Measurements from ENCODE around the gene IL6ST. TPM values are rescaled to one million over a fixed set of nuclear protein-coding genes. Genes with fewer than 3 reads are reported as not detected.
A peak's percentile ranks its signal among the peaks of the same experiment; 100 is the strongest.
"Not testable (repeated sequence)": the region's sequence is repeated elsewhere in the genome, so short reads cannot be mapped to it uniquely, and the experiment has no call there.

The IL6ST gene
- total and polyA plus RNA-seq, 4 donors: 51.3 to 438 (median 109) TPM

DNA sequence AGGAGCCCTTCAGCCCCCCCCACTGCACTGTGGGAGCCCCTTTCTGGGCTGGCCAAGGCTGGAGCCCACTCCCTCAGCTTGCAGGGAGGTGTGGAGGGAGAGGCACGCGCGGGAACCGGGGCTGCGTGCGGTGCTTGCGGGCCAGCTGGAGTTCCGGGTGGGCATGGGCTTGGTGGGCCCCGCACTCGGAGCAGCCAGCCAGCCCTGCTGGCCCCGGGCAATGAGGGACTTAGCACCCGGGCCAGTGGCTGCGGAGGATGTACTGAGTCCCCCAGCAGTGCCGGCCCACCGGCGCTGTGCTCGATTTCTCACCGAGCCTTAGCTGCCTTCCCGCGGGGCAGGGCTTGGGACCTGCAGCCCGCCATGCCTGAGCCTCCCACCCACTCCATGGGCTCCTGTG is 40.6 kb upstream of the IL6ST start:
- 97% methylated on average over 20 of the region's 21 CpGs for WGBS

DNA sequence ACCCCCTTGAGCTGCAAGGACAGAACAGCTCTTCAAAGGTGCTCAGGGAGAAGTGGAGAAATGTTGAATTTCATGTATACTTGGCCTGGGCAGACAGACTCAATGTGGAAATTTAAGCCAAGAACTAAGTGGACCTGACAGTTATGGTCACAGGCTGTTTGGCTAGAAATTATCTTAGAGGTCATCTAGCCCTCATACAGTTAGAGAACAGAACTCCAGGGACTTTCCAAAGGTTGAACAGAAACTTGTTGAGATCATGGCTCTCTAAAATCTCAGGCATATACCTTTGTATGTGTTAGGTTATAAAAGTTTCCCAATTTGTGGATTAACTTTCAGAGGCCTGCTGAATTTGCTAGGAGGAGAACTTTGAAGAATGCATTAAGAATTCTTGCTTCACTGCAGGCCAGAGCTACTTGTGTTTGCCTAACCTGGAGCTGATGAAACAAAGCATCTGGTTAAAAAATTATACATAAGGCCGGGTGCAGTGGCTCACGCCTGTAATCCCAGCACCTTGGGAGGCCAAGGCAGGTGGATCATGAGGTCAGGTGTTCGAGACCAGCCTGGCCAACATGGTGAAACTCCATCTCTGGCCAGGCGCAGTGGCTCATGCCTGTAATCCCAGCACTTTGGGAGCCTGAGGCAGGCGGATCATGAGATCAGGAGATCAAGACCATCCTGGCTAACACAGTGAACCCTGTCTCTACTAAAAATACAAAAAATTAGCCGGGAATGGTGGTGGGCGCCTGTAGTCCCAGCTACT is 35.3 kb upstream of the IL6ST start:
- Histone ChIP-seq H3K27ac (ENCODE audit: low read depth in 1 of 2, low read length in 2 of 2) (peak overlapping the region; percentile 21 to 64), H3K4me1 (ENCODE audit: control insufficient read depth in 4 of 4, insufficient read depth in 4 of 4, low read length in 3 of 4) (peaks cover 3 to 19% (median 10%) of the 10 kb centered on the region in 4 donors)
- H3K36me3 ChIP-seq (ENCODE audit: control insufficient read depth in 4 of 4, insufficient read depth in 3 of 4, low read depth in 1 of 4, low read length in 3 of 4); H3K4me3 ChIP-seq (ENCODE audit: low read depth in 1 of 3, low read length in 3 of 3); DNase-seq (ENCODE audit: low spot score); H3K27me3 ChIP-seq (ENCODE audit: control insufficient read depth in 4 of 4, insufficient read depth in 4 of 4, low read length in 3 of 4); H3K9ac ChIP-seq (ENCODE audit: low read depth in 1 of 2, low read length in 2 of 2); H3K9me3 ChIP-seq (ENCODE audit: control insufficient read depth in 4 of 4, low read length in 3 of 4): not testable (repeated sequence)
- TF ChIP-seq RXRA (IDR thresholded peaks at IDR 0.05): peak; percentile 21 to 29
- TF ChIP-seq HNF4A (conservative IDR thresholded peaks at IDR 0.05): peak; percentile 43 to 45
- TF ChIP-seq RAD21 (IDR thresholded peaks at IDR 0.05): peak in 1 of 2 donors; percentile 7
- peak; percentile 30 for TF ChIP-seq YY1 (IDR thresholded peaks at IDR 0.05)
- 75% methylated on average over 7 of the region's 7 CpGs for WGBS

More for the DNA sequence above, 40.6 kb upstream of the IL6ST start:
- not testable (repeated sequence) for H3K36me3 ChIP-seq (ENCODE audit: control insufficient read depth in 4 of 4, insufficient read depth in 3 of 4, low read depth in 1 of 4, low read length in 3 of 4); DNase-seq (ENCODE audit: low spot score); H3K9ac ChIP-seq (ENCODE audit: low read depth in 1 of 2, low read length in 2 of 2); H3K27me3 ChIP-seq (ENCODE audit: control insufficient read depth in 4 of 4, insufficient read depth in 4 of 4, low read length in 3 of 4); H3K27ac ChIP-seq (ENCODE audit: low read depth in 1 of 2, low read length in 2 of 2); H3K4me1 ChIP-seq (ENCODE audit: control insufficient read depth in 4 of 4, insufficient read depth in 4 of 4, low read length in 3 of 4); H3K9me3 ChIP-seq (ENCODE audit: control insufficient read depth in 4 of 4, low read length in 3 of 4); H3K4me3 ChIP-seq (ENCODE audit: low read depth in 1 of 3, low read length in 3 of 3)

DNA sequence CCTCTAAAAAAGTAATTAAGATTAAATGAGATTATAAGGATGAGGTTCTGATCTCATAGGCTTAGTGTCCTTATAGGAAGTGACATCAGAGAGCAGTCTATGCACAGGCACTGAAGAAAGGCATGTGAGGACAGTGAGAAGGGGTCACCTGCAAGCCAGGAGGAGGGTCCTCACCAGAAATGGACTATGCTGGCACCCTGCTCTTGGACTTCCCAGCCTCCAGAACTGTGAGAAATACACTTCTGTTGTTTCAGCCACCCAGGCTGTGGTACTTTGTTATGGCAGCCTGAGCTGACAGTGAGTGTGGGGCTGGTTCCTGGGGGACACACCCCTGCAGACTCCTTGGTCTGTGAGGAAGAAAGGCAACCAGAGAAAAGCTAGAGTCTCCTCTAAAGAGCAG is 34.7 kb upstream of the IL6ST start:
- Histone ChIP-seq H3K9me3 (ENCODE audit: control insufficient read depth in 4 of 4, low read length in 3 of 4) (no peaks in the 10 kb centered on the region), H3K9ac (ENCODE audit: low read depth in 1 of 2, low read length in 2 of 2) (no peak overlapping the region), H3K27me3 (ENCODE audit: control insufficient read depth in 4 of 4, insufficient read depth in 4 of 4, low read length in 3 of 4) (no peaks in the 10 kb centered on the region), H3K27ac (ENCODE audit: low read depth in 1 of 2, low read length in 2 of 2) (peak overlapping the region; percentile 21 to 59), H3K4me1 (ENCODE audit: control insufficient read depth in 4 of 4, insufficient read depth in 4 of 4, low read length in 3 of 4) (peaks cover 3 to 25% (median 13%) of the 10 kb centered on the region in 4 donors), H3K4me3 (ENCODE audit: low read depth in 1 of 3, low read length in 3 of 3) (no peak overlapping the region), H3K36me3 (ENCODE audit: control insufficient read depth in 4 of 4, insufficient read depth in 3 of 4, low read depth in 1 of 4, low read length in 3 of 4) (no peaks in the 10 kb centered on the region)
- TF ChIP-seq RXRA (IDR thresholded peaks at IDR 0.05) (no peak), SP1 (IDR thresholded peaks at IDR 0.05) (no peak), GABPA (IDR thresholded peaks at IDR 0.05 in 1 of 2, conservative IDR thresholded peaks at IDR 0.05 in 1 of 2) (no peak), TAF1 (conservative IDR thresholded peaks at IDR 0.05) (no peak), HNF4G (IDR thresholded peaks at IDR 0.05) (no peak), FOXA2 (IDR thresholded peaks at IDR 0.05) (no peak), HNF4A (conservative IDR thresholded peaks at IDR 0.05) (no peak), FOXA1 (IDR thresholded peaks at IDR 0.05) (no peak), NR2F2 (IDR thresholded peaks at IDR 0.05) (no peak), RAD21 (IDR thresholded peaks at IDR 0.05) (no peak), YY1 (IDR thresholded peaks at IDR 0.05) (no peak), JUND (IDR thresholded peaks at IDR 0.05) (no peak)
- TF ChIP-seq, protein P1, sequence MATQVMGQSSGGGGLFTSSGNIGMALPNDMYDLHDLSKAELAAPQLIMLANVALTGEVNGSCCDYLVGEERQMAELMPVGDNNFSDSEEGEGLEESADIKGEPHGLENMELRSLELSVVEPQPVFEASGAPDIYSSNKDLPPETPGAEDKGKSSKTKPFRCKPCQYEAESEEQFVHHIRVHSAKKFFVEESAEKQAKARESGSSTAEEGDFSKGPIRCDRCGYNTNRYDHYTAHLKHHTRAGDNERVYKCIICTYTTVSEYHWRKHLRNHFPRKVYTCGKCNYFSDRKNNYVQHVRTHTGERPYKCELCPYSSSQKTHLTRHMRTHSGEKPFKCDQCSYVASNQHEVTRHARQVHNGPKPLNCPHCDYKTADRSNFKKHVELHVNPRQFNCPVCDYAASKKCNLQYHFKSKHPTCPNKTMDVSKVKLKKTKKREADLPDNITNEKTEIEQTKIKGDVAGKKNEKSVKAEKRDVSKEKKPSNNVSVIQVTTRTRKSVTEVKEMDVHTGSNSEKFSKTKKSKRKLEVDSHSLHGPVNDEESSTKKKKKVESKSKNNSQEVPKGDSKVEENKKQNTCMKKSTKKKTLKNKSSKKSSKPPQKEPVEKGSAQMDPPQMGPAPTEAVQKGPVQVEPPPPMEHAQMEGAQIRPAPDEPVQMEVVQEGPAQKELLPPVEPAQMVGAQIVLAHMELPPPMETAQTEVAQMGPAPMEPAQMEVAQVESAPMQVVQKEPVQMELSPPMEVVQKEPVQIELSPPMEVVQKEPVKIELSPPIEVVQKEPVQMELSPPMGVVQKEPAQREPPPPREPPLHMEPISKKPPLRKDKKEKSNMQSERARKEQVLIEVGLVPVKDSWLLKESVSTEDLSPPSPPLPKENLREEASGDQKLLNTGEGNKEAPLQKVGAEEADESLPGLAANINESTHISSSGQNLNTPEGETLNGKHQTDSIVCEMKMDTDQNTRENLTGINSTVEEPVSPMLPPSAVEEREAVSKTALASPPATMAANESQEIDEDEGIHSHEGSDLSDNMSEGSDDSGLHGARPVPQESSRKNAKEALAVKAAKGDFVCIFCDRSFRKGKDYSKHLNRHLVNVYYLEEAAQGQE (IDR thresholded peaks at IDR 0.05): no peak
- TF ChIP-seq, protein P2, sequence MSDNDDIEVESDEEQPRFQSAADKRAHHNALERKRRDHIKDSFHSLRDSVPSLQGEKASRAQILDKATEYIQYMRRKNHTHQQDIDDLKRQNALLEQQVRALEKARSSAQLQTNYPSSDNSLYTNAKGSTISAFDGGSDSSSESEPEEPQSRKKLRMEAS (IDR thresholded peaks at IDR 0.05): no peak
- TF ChIP-seq, protein P3, sequence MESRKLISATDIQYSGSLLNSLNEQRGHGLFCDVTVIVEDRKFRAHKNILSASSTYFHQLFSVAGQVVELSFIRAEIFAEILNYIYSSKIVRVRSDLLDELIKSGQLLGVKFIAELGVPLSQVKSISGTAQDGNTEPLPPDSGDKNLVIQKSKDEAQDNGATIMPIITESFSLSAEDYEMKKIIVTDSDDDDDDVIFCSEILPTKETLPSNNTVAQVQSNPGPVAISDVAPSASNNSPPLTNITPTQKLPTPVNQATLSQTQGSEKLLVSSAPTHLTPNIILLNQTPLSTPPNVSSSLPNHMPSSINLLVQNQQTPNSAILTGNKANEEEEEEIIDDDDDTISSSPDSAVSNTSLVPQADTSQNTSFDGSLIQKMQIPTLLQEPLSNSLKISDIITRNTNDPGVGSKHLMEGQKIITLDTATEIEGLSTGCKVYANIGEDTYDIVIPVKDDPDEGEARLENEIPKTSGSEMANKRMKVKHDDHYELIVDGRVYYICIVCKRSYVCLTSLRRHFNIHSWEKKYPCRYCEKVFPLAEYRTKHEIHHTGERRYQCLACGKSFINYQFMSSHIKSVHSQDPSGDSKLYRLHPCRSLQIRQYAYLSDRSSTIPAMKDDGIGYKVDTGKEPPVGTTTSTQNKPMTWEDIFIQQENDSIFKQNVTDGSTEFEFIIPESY (IDR thresholded peaks at IDR 0.05): no peak
- TF ChIP-seq, protein P4, sequence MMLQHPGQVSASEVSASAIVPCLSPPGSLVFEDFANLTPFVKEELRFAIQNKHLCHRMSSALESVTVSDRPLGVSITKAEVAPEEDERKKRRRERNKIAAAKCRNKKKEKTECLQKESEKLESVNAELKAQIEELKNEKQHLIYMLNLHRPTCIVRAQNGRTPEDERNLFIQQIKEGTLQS (IDR thresholded peaks at IDR 0.05): no peak
- TF ChIP-seq, protein P5, sequence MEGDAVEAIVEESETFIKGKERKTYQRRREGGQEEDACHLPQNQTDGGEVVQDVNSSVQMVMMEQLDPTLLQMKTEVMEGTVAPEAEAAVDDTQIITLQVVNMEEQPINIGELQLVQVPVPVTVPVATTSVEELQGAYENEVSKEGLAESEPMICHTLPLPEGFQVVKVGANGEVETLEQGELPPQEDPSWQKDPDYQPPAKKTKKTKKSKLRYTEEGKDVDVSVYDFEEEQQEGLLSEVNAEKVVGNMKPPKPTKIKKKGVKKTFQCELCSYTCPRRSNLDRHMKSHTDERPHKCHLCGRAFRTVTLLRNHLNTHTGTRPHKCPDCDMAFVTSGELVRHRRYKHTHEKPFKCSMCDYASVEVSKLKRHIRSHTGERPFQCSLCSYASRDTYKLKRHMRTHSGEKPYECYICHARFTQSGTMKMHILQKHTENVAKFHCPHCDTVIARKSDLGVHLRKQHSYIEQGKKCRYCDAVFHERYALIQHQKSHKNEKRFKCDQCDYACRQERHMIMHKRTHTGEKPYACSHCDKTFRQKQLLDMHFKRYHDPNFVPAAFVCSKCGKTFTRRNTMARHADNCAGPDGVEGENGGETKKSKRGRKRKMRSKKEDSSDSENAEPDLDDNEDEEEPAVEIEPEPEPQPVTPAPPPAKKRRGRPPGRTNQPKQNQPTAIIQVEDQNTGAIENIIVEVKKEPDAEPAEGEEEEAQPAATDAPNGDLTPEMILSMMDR (IDR thresholded peaks at IDR 0.05; ENCODE audit: low read depth, low read length, missing input control): no peak
- DNase-seq (ENCODE audit: low spot score): no peak

Measured in liver (tissue), 9 donors.